Subcutaneous abdominal adipose tissue (tissue), 5 donors: ENCODE measurements around the gene LUC7L3.
A peak's percentile ranks its signal among the peaks of the same experiment; 100 is the strongest.
"Not testable (repeated sequence)": the region's sequence is repeated elsewhere in the genome, so short reads cannot be mapped to it uniquely, and the experiment has no call there.

Source experiments
- H3K27ac ChIP-seq: one replicate; pipeline ENCODE4 v1.7.0; 2013; ENCODE audit warnings: low read depth, mild to moderate bottlenecking, inconsistent platforms, low read length, moderate library complexity
- H3K27me3 ChIP-seq, 5 donors: one replicate each; pipeline ENCODE4 v1.7.0; 2013; ENCODE audit warnings: low read length in 5 of 5, inconsistent platforms in 1 of 5; ENCODE audit not compliant: control insufficient read depth in 5 of 5, insufficient read depth in 4 of 5
- H3K36me3 ChIP-seq, 5 donors: one replicate each; pipeline ENCODE4 v1.7.0; 2013; ENCODE audit warnings: low read length in 5 of 5; ENCODE audit not compliant: control insufficient read depth in 5 of 5, insufficient read depth in 5 of 5
- H3K4me1 ChIP-seq, 5 donors: one replicate each; pipeline ENCODE4 v1.7.0; 2013; ENCODE audit warnings: low read length in 5 of 5, mild to moderate bottlenecking in 3 of 5, moderate library complexity in 1 of 5; ENCODE audit not compliant: control insufficient read depth in 5 of 5, insufficient read depth in 5 of 5
- H3K4me3 ChIP-seq, 5 donors: one replicate each; pipeline ENCODE4 v1.7.0; 2013; ENCODE audit warnings: low read length in 5 of 5, low read depth in 1 of 5
- H3K9ac ChIP-seq, 5 donors: one replicate each; pipeline ENCODE4 v1.7.0; 2013; ENCODE audit warnings: low read length in 5 of 5, mild to moderate bottlenecking in 4 of 5, moderate library complexity in 3 of 5
- H3K9me3 ChIP-seq, 5 donors: one replicate each; pipeline ENCODE4 v1.7.0; 2013; ENCODE audit warnings: low read length in 5 of 5; ENCODE audit not compliant: control insufficient read depth in 5 of 5
- donor health status: healthy.
- donor health status: healthy.
- donor health status: healthy.
- donor health status: healthy.
- donor health status: healthy.

LUC7L3 gene

DNA sequence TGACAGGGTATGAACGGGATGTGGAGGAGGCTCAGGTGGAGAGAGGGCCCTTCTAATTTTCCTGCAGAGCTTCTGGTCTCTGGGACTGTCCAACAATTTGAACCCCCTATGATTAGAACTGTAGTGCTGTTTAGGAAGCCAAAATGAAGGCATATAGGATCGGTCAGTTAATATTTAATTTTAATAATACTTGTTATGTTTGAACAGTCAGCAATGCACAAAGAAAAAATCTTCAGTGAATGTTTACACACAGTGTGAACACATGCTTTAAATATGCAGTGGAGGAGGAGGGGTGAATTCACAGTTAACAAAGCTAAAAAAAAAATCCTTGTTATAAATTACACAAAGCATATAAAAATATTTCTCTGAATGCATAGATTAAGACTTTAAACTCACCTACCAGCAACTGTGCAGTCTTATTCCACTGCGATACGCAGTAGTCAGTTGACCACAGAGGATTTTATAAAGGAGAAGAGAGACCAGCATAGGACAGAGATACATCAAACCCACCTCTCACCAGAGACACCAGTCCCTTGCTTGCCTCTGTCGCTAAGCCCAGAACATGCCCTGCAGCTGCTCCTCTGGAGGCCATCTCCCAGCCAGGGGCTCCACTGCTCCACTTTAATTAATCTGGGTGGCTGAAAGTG is 26.2 kb upstream of the LUC7L3 start:
- H3K9ac ChIP-seq = no peak overlapping the region
- H3K9me3 ChIP-seq = no peaks in the 10 kb centered on the region
- peaks cover 33 to 60% (median 51%) of the 10 kb centered on the region in 5 donors for H3K36me3 ChIP-seq
- H3K4me3 ChIP-seq = no peak overlapping the region
- H3K27ac ChIP-seq = no peak overlapping the region
- peaks cover 0 to 12% (median 0%) of the 10 kb centered on the region in 5 donors for H3K4me1 ChIP-seq
- no peaks in the 10 kb centered on the region for H3K27me3 ChIP-seq

GRCh38 chr17:50696365-50696879 is 23.0 kb upstream of the LUC7L3 start:
- H3K4me1 ChIP-seq = peaks cover 0 to 6% (median 0%) of the 10 kb centered on the region in 5 donors
- no peaks in the 10 kb centered on the region for H3K9me3 ChIP-seq
- peaks cover 42 to 84% (median 73%) of the 10 kb centered on the region in 5 donors for H3K36me3 ChIP-seq
- H3K27me3 ChIP-seq = no peaks in the 10 kb centered on the region
- no peak overlapping the region for H3K27ac ChIP-seq
- no peak overlapping the region for H3K4me3 ChIP-seq
- H3K9ac ChIP-seq = no peak overlapping the region

DNA sequence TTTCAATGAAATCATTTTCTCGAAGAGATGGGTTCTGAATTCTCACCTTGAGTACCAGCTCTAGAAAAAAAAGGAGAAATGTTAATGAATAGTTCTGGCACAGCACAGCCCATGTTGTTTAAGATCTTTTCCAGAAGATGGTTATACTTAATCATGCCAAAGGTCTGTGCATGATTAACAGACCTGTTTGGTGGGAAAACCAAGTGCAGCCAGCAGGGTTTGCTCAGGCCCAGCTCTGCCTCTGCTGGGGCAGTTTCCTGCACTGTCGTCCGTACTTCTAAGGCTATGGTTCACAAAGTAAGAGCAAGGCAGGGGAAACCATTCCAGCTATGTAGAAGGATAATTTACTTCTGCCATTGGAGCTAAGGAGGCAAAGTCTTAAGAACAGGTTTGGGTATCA is 22.3 kb upstream of the LUC7L3 start:
- no peaks in the 10 kb centered on the region for H3K4me1 ChIP-seq
- H3K9ac ChIP-seq = no peak overlapping the region
- H3K4me3 ChIP-seq = no peak overlapping the region
- no peaks in the 10 kb centered on the region for H3K27me3 ChIP-seq
- H3K27ac ChIP-seq = no peak overlapping the region
- H3K9me3 ChIP-seq = no peaks in the 10 kb centered on the region
- peaks cover 44 to 85% (median 71%) of the 10 kb centered on the region in 5 donors for H3K36me3 ChIP-seq

GRCh38 chr17:50697663-50698272 is 21.6 kb upstream of the LUC7L3 start:
- Histone ChIP-seq H3K27me3 (no peaks in the 10 kb centered on the region), H3K36me3 (peaks cover 40 to 77% (median 68%) of the 10 kb centered on the region in 5 donors), H3K9me3 (no peaks in the 10 kb centered on the region), H3K4me3 (no peak overlapping the region), H3K4me1 (peaks cover 0 to 2% (median 0%) of the 10 kb centered on the region in 5 donors), H3K9ac (no peak overlapping the region), H3K27ac (no peak overlapping the region)

GRCh38 chr17:50699410-50699809 is 20.0 kb upstream of the LUC7L3 start:
- H3K4me3 ChIP-seq = no peak overlapping the region
- H3K9ac ChIP-seq = no peak overlapping the region
- H3K36me3 ChIP-seq = peaks cover 33 to 72% (median 62%) of the 10 kb centered on the region in 5 donors
- no peaks in the 10 kb centered on the region for H3K27me3 ChIP-seq
- no peaks in the 10 kb centered on the region for H3K9me3 ChIP-seq
- H3K27ac ChIP-seq = no peak overlapping the region
- H3K4me1 ChIP-seq = peaks cover 0 to 13% (median 12%) of the 10 kb centered on the region in 5 donors

DNA sequence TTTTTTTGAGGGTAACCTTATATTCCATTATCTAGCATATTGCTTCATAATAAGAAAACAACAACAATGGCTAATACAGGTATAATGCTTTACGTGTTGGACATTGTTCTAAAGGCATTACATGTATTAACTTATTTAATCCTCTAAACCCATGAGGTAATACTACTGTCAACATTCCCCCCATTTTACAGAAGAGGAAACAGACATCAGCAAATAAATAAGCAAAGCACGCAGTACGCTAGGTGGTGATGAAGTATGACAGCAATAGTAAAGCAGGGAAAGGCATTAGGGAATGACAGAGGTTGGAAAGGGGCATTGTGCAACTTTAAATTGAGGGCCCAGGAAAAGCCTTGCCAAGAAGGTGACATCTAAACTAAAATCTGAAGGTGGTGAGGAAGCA is 16.2 kb upstream of the LUC7L3 start:
- no peak overlapping the region for H3K9ac ChIP-seq

GRCh38 chr17:50707289-50708049 is 11.9 kb upstream of the LUC7L3 start, which contains the start of gene ANKRD40:
Gene ANKRD40, minus strand, starts transcription at chr17:50707914. Its CDS starts 260 bp downstream, at chr17:50707654.
- Histone ChIP-seq H3K4me3 (peak within 1 kb of the TSS; percentile 60 to 89 (median 77)), H3K4me1 (peaks cover 6 to 45% (median 41%) of the 10 kb centered on the region in 5 donors), H3K27ac (peak within 1 kb of the TSS; percentile 98), H3K36me3 (peaks cover 0 to 20% (median 5%) of the 10 kb centered on the region in 5 donors), H3K27me3 (no peaks in the 10 kb centered on the region), H3K9ac (peak within 1 kb of the TSS; percentile 85 to 98 (median 97)), H3K9me3 (no peaks in the 10 kb centered on the region)

More for the DNA sequence above, 16.2 kb upstream of the LUC7L3 start:
- Histone ChIP-seq H3K9me3 (no peaks in the 10 kb centered on the region), H3K36me3 (peaks cover 11 to 44% (median 34%) of the 10 kb centered on the region in 5 donors), H3K27ac (no peak overlapping the region), H3K4me3 (no peak overlapping the region), H3K4me1 (peaks cover 0 to 32% (median 28%) of the 10 kb centered on the region in 5 donors), H3K27me3 (no peaks in the 10 kb centered on the region)

DNA sequence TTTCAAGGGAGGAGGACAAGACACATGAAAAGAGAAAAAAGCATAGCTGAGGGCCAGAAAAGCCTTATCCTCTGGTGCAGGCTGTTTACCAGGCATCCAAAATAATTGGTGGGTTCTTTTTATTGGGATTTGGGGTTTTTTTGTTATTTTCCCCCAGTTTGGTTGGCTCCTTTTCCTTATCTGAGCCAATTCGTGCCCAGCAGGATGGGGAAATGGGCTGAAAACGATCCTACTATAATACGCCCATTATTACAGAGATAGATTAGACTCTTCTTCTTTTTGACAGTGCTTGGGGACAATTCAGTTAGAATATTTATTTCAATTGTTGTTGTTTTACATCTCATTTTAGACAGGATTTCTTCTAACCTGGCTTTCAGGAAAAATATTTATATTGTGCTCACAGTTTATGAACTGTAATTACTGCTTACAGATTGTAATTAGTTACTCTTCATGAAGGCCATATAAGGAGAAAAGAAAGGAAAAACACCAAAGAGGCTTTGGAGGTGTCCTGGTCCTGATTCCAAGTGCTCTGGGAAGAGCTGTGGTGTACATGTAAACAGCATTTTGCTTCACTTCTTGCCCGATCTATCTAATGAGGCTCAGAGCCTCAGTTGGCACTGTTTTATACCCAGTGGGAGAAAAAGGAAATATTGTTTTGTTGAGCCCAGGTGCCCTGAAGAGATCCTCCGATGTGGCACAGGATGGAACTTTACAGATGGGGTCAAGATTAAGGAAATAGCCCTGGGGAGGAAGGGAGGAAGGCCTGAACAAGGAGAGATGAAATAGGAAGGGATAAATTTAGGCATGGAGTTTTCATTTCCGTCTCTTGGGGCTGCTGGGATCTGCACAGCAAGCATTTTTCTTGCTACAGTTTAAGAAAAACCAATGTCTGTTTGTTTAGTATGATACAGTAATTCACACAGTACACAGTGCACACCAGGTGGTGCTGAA is 11.1 kb upstream of the LUC7L3 start:
- no peaks in the 10 kb centered on the region for H3K9me3 ChIP-seq
- H3K4me1 ChIP-seq = peaks cover 6 to 40% (median 39%) of the 10 kb centered on the region in 5 donors
- peak overlapping the region; percentile 98 for H3K27ac ChIP-seq
- peaks cover 0 to 18% (median 5%) of the 10 kb centered on the region in 5 donors for H3K36me3 ChIP-seq
- peak overlapping the region; percentile 60 to 89 (median 77) for H3K4me3 ChIP-seq
- H3K27me3 ChIP-seq = no peaks in the 10 kb centered on the region
- H3K9ac ChIP-seq = peak overlapping the region; percentile 74 to 98 (median 93)

DNA sequence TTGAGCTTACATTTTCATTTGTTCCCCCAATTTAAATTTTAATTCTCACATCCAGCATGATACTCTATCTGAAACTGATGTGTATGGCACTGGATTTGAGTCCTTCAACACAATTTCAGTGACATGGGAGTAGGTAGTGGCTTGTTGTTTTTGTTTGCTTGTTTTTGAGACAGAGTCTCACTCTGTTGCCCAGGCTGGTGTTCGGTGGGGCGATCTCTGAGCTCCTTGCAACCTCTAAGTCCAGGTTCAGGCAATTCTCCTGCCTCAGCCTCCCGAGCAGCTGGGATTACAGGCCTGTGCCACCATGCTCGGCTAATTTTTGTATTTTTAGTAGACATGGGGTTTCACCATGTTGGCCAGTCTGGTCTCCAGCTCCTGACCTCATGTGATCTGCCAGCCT is 10.3 kb upstream of the LUC7L3 start:
- H3K4me3 ChIP-seq = peak overlapping the region in 3 of 5 donors; percentile 60 to 89 (median 84)
- H3K27me3 ChIP-seq, H3K9me3 ChIP-seq: not testable (repeated sequence)
- peak overlapping the region; percentile 98 for H3K27ac ChIP-seq
- peaks cover 6 to 33% (median 31%) of the 10 kb centered on the region in 5 donors for H3K4me1 ChIP-seq
- H3K36me3 ChIP-seq = peaks cover 0 to 13% (median 2%) of the 10 kb centered on the region in 5 donors
- peak overlapping the region; percentile 25 to 98 (median 93) for H3K9ac ChIP-seq
